GM18499 (cell line): ENCODE data around the gene BPIFB2.
"Not testable (repeated sequence)": the region's sequence is repeated elsewhere in the genome, so short reads cannot be mapped to it uniquely, and the experiment has no call there.

ENCODE experiments used
- ATAC-seq: cut with Tn5 transposase; IDR thresholded peaks from one replicate; pipeline ENCODE4 v1.9.1; 2021; ENCODE audit warnings: moderate number of reproducible peaks; ENCODE audit not compliant: insufficient read depth, unreplicated experiment

Gene BPIFB2

GRCh38 chr20:32970115-32970972, 37.2 kb upstream of the BPIFB2 start:
- ATAC-seq: no peak

GRCh38 chr20:32970973-32971300, 36.6 kb upstream of the BPIFB2 start:
- no peak for ATAC-seq

- no peak for ATAC-seq
Measured at GRCh38 chr20:32971703-32972161, 35.8 kb upstream of the BPIFB2 start.

- no peak for ATAC-seq
Measured at GRCh38 chr20:32972181-32973076, 35.1 kb upstream of the BPIFB2 start.

GRCh38 chr20:32973077-32973717, 34.3 kb upstream of the BPIFB2 start:
- ATAC-seq: no peak

GRCh38 chr20:32974204-32975064, 33.1 kb upstream of the BPIFB2 start:
- ATAC-seq: not testable (repeated sequence)

- ATAC-seq: not testable (repeated sequence)
Measured at GRCh38 chr20:32975121-32975520, 32.4 kb upstream of the BPIFB2 start.

GRCh38 chr20:32975698-32976674, 31.5 kb upstream of the BPIFB2 start:
- no peak for ATAC-seq

GRCh38 chr20:32976746-32977145, 30.8 kb upstream of the BPIFB2 start:
- no peak for ATAC-seq

- ATAC-seq: no peak
Measured at GRCh38 chr20:32977281-32978008, 30.1 kb upstream of the BPIFB2 start.

GRCh38 chr20:32978009-32978335, 29.5 kb upstream of the BPIFB2 start:
- ATAC-seq: no peak

- no peak for ATAC-seq
Measured at GRCh38 chr20:32979201-32979998, 28.1 kb upstream of the BPIFB2 start.

- ATAC-seq: no peak
Measured at GRCh38 chr20:32980131-32980941, 27.2 kb upstream of the BPIFB2 start.

GRCh38 chr20:32980990-32981389, 26.5 kb upstream of the BPIFB2 start:
- no peak for ATAC-seq

- no peak for ATAC-seq
Measured at GRCh38 chr20:32982617-32983458, 24.7 kb upstream of the BPIFB2 start.
